Liver (tissue), 9 donors: Measurements from ENCODE around the gene DCTN4. TPM values are rescaled to one million over a fixed set of nuclear protein-coding genes. Genes with fewer than 3 reads are reported as not detected.

ENCODE experiments used
- DNase-seq: peaks from one replicate; pipeline ENCODE4 v3.0.0-alpha.2; 2017; ENCODE audit warnings: low spot score
- H3K27ac ChIP-seq, 2 donors: one replicate each; pipeline ENCODE4 v1.7.0; 2013; ENCODE audit warnings: inconsistent platforms in 2 of 2, low read length in 2 of 2, control low read depth in 1 of 2, low read depth in 1 of 2, mild to moderate bottlenecking in 1 of 2
- H3K27me3 ChIP-seq, 4 donors: one replicate each; pipeline versions ENCODE4 v1.6.1 to v1.7.0; 2013; ENCODE audit warnings: low read length in 3 of 4, inconsistent platforms in 1 of 4, mild to moderate bottlenecking in 1 of 4, moderate library complexity in 1 of 4; ENCODE audit not compliant: control insufficient read depth in 4 of 4, insufficient read depth in 4 of 4
- H3K36me3 ChIP-seq, 4 donors: one replicate each; pipeline versions ENCODE4 v1.6.1 to v1.7.0; 2013; ENCODE audit warnings: low read length in 3 of 4, mild to moderate bottlenecking in 3 of 4, low read depth in 1 of 4, moderate library complexity in 1 of 4; ENCODE audit not compliant: control insufficient read depth in 4 of 4, insufficient read depth in 3 of 4
- H3K4me1 ChIP-seq, 4 donors: one replicate each; pipeline versions ENCODE4 v1.6.1 to v1.7.0; 2013; ENCODE audit warnings: low read length in 3 of 4, mild to moderate bottlenecking in 3 of 4, moderate library complexity in 1 of 4; ENCODE audit not compliant: control insufficient read depth in 4 of 4, insufficient read depth in 4 of 4
- H3K4me3 ChIP-seq, 3 donors: one replicate each; pipeline versions ENCODE4 v1.6.1 to v1.7.0; 2013; ENCODE audit warnings: low read length in 3 of 3, control low read depth in 1 of 3, low read depth in 1 of 3, mild to moderate bottlenecking in 1 of 3
- H3K9ac ChIP-seq, 2 donors: one replicate each; pipeline ENCODE4 v1.7.0; 2013; ENCODE audit warnings: low read length in 2 of 2, mild to moderate bottlenecking in 2 of 2, moderate library complexity in 2 of 2, control low read depth in 1 of 2, low read depth in 1 of 2
- H3K9me3 ChIP-seq, 4 donors: one replicate each; pipeline versions ENCODE4 v1.6.1 to v1.7.0; 2013; ENCODE audit warnings: low read length in 3 of 4; ENCODE audit not compliant: control insufficient read depth in 4 of 4
- GABPA ChIP-seq, 2 donors: IDR thresholded peaks in 1 of 2; conservative IDR thresholded peaks in 1 of 2; 2 replicates each; pipeline ENCODE4 v1.6.1; 2016; ENCODE audit warnings: antibody characterized with exemption in 2 of 2, mild to moderate bottlenecking in 1 of 2, moderate library complexity in 1 of 2
- YY1 ChIP-seq: IDR thresholded peaks from 2 replicates; pipeline ENCODE4 v1.6.1; 2016; ENCODE audit warnings: antibody characterized with exemption, mild to moderate bottlenecking
- WGBS: extraction: QIAGEN DNeasy Blood & Tissue Kit; methylation state at CpG from one replicate; pipeline ENCODE4 v1.1.7; 2013; 5-methylcytosine and 5-hydroxymethylcytosine counted together
- polyA plus RNA-seq, 2 donors: library from polyadenylated mRNA; stranded (reverse) in 1 of 2; unstranded in 1 of 2; fragments of 200-250 nt in 1 of 2; fragments of >200 nt in 1 of 2; fragmentation: Nextera tagmentation in 1 of 2; extraction: Ambion mirVana in 1 of 2; gene quantifications; one replicate each; pipeline versions ENCODE4 v1.2.1 to v1.2.3, GENCODE V29; 2013 to 2015
- total RNA-seq, 2 donors: library from RNA; depleted of rRNA; stranded (reverse); fragments of >200 nt; gene quantifications; one replicate each; pipeline ENCODE4 v1.2.3, GENCODE V29; 2014
- donor health status: healthy.
- donor health status: healthy.
- donor health status: healthy.
- donor health status: healthy.
- donor health status: healthy.

DCTN4 gene
- total and polyA plus RNA-seq, 4 donors: 10.3 to 29.6 (median 20.2) TPM

GRCh38 chr5:150658699-150659265, 100.0 kb downstream of the DCTN4 start:
- peaks cover 13 to 23% (median 21%) of the 10 kb centered on the region in 4 donors for H3K4me1 ChIP-seq
- DNase-seq: no peak
- no peaks in the 10 kb centered on the region for H3K36me3 ChIP-seq
- H3K9ac ChIP-seq: no peak overlapping the region
- no peaks in the 10 kb centered on the region for H3K27me3 ChIP-seq
- no peak overlapping the region for H3K27ac ChIP-seq
- TF ChIP-seq YY1 (no peak), GABPA (IDR thresholded peaks at IDR 0.05 in 1 of 2, conservative IDR thresholded peaks at IDR 0.05 in 1 of 2) (no peak)
- H3K9me3 ChIP-seq: no peaks in the 10 kb centered on the region
- H3K4me3 ChIP-seq: no peak overlapping the region
- 58% methylated on average over 3 of the region's 3 CpGs for WGBS

Other genes with a start within 250 kb of the DCTN4 start
- 10 to 100 TPM in 1 of 2 donors, 1 to 10 TPM in 1; 1.1 to 17.5 TPM for gene SYNPO, start 118.4 kb downstream of the DCTN4 start, total RNA-seq
- 10 to 100 TPM in 1 of 2 donors, 1 to 10 TPM in 1; 3.9 to 36.6 TPM for gene SYNPO, start 118.4 kb downstream of the DCTN4 start, polyA plus RNA-seq
- gene MYOZ3, start 97.8 kb downstream of the DCTN4 start, total RNA-seq: under 1 TPM in 1 of 2 donors, not detected in 1; 0.09 TPM
- under 1 TPM; 0.03 to 0.04 TPM for gene MYOZ3, start 97.8 kb downstream of the DCTN4 start, polyA plus RNA-seq
- gene RBM22, start 58.0 kb downstream of the DCTN4 start, total RNA-seq: 10 to 100 TPM; 13.7 to 19.7 TPM
- 10 to 100 TPM; 10.7 to 10.9 TPM for gene RBM22, start 58.0 kb downstream of the DCTN4 start, polyA plus RNA-seq
- gene SMIM3, start 19.7 kb upstream of the DCTN4 start, total RNA-seq: 1 to 10 TPM; 3.9 to 5.7 TPM
- 1 to 10 TPM; 3.0 to 3.3 TPM for gene SMIM3, start 19.7 kb upstream of the DCTN4 start, polyA plus RNA-seq
- under 1 TPM in 1 of 2 donors, not detected in 1; 0.08 TPM for gene IRGM, start 87.5 kb upstream of the DCTN4 start, total RNA-seq
- under 1 TPM in 1 of 2 donors, not detected in 1; 0.02 TPM for gene IRGM, start 87.5 kb upstream of the DCTN4 start, polyA plus RNA-seq
- gene ZNF300, start 146.0 kb upstream of the DCTN4 start, total RNA-seq: under 1 TPM; 0.59 to 0.84 TPM
- under 1 TPM; 0.28 to 0.53 TPM for gene ZNF300, start 146.0 kb upstream of the DCTN4 start, polyA plus RNA-seq